GM23338 (cell line): ENCODE results near the gene UBE3C. TPM values are rescaled to one million over a fixed set of nuclear protein-coding genes. Genes with fewer than 3 reads are reported as not detected.

ENCODE experiments used
- ATAC-seq: fragments of 200-7000 bp; cut with Tn5 transposase; 3 replicates; pipeline ENCODE4 v1.9.1; 2020
- DNase-seq: peaks from one replicate; pipeline ENCODE4 v3.0.0-alpha.2; 2015; ENCODE audit warnings: low spot score
- H2AFZ ChIP-seq: fragments of 200-600 bp; sonication (generic); 2 replicates; pipeline ENCODE4 v1.8.0; 2016; ENCODE audit warnings: antibody characterized with exemption, mild to moderate bottlenecking, moderate library complexity
- H3F3A ChIP-seq: fragments of 200-600 bp; sonication (generic); replicated peaks from 2 replicates; pipeline ENCODE4 v1.8.0; 2017; ENCODE audit warnings: antibody characterized with exemption, mixed run types, low read depth
- H3K27ac ChIP-seq: fragments of 200-600 bp; sonication (generic); 2 replicates; pipeline ENCODE4 v1.6.1; 2016; ENCODE audit warnings: low read depth
- H3K27me3 ChIP-seq: fragments of 200-600 bp; sonication (generic); 2 replicates; pipeline ENCODE4 v1.8.0; 2016; ENCODE audit warnings: mild to moderate bottlenecking, mixed run types, moderate library complexity; ENCODE audit not compliant: insufficient read depth
- H3K36me3 ChIP-seq: fragments of 200-600 bp; sonication (generic); 2 replicates; pipeline ENCODE4 v1.8.0; 2016; ENCODE audit warnings: mild to moderate bottlenecking; ENCODE audit not compliant: insufficient read depth
- H3K4me1 ChIP-seq: fragments of 200-600 bp; sonication (generic); 2 replicates; pipeline ENCODE4 v1.8.0; 2016; ENCODE audit warnings: mild to moderate bottlenecking, moderate library complexity; ENCODE audit not compliant: insufficient read depth
- H3K4me2 ChIP-seq: fragments of 200-600 bp; sonication (generic); 2 replicates; pipeline ENCODE4 v1.7.1; 2017; ENCODE audit warnings: mixed run types
- H3K4me3 ChIP-seq: fragments of 200-600 bp; sonication (generic); 2 replicates; pipeline ENCODE4 v1.6.1; 2016; ENCODE audit warnings: mixed run types
- H3K79me2 ChIP-seq: fragments of 200-600 bp; sonication (generic); replicated peaks from 2 replicates; pipeline ENCODE4 v1.8.0; 2017; ENCODE audit warnings: mild to moderate bottlenecking; ENCODE audit not compliant: insufficient read depth
- H3K9me2 ChIP-seq: fragments of 200-600 bp; sonication (generic); 2 replicates; pipeline ENCODE4 v1.8.0; 2017; ENCODE audit not compliant: insufficient read depth
- H4K20me1 ChIP-seq: fragments of 200-600 bp; sonication (generic); replicated peaks from 2 replicates; pipeline ENCODE4 v1.8.0; 2017; ENCODE audit warnings: mild to moderate bottlenecking; ENCODE audit not compliant: insufficient read depth
- H3K27ac Mint-ChIP-seq: 2 replicates; pipeline ENCODE4 v1.8.0; 2020; ENCODE audit warnings: inconsistent platforms, mild to moderate bottlenecking, moderate library complexity, mixed read lengths
- H3K27me3 Mint-ChIP-seq: 3 replicates; pipeline ENCODE4 v1.8.0; 2022; ENCODE audit warnings: low read depth, mild to moderate bottlenecking, moderate library complexity, mixed read lengths, inconsistent platforms; ENCODE audit not compliant: insufficient read depth, poor library complexity
- H3K36me3 Mint-ChIP-seq: 3 replicates; pipeline ENCODE4 v1.8.0; 2021; ENCODE audit warnings: low read depth, mild to moderate bottlenecking, inconsistent platforms, moderate library complexity, mixed read lengths
- H3K4me1 Mint-ChIP-seq: 3 replicates; pipeline ENCODE4 v1.8.0; 2020; ENCODE audit warnings: mild to moderate bottlenecking, inconsistent platforms, mixed read lengths
- H3K4me3 Mint-ChIP-seq: 3 replicates; pipeline ENCODE4 v1.8.0; 2021; ENCODE audit warnings: moderate library complexity, mild to moderate bottlenecking, inconsistent platforms, mixed read lengths
- H3K9me3 Mint-ChIP-seq: 3 replicates; pipeline ENCODE4 v1.8.0; 2020; ENCODE audit warnings: moderate library complexity, mild to moderate bottlenecking, inconsistent platforms, mixed read lengths
- CREB1 ChIP-seq: fragments of 250-450 bp; sonication (Bioruptor Pico); IDR thresholded peaks from 2 replicates; pipeline ENCODE4 v1.5.0; 2020; ENCODE audit warnings: low read depth, mild to moderate bottlenecking, moderate library complexity
- EZH2 ChIP-seq: fragments of 200-600 bp; sonication (generic); IDR thresholded peaks from one replicate; pipeline ENCODE4 v1.8.0; 2017; ENCODE audit warnings: antibody characterized with exemption, mild to moderate bottlenecking, low read depth; ENCODE audit not compliant: unreplicated experiment
- EZH2phosphoT487 ChIP-seq: fragments of 200-600 bp; sonication (generic); IDR thresholded peaks from one replicate; pipeline ENCODE4 v1.8.1; 2018; ENCODE audit warnings: antibody characterized with exemption; ENCODE audit not compliant: unreplicated experiment
- JUNB ChIP-seq: IDR thresholded peaks from one replicate; pipeline ENCODE4 v1.6.1; 2016; ENCODE audit warnings: antibody characterized with exemption; ENCODE audit not compliant: unreplicated experiment
- POLR2AphosphoS5 ChIP-seq: IDR thresholded peaks from 2 replicates; pipeline ENCODE4 v1.6.1; 2016; ENCODE audit warnings: antibody characterized with exemption, low read depth
- REST ChIP-seq: IDR thresholded peaks from one replicate; pipeline ENCODE4 v1.6.1; 2018; ENCODE audit warnings: antibody characterized with exemption; ENCODE audit not compliant: unreplicated experiment
- ZNF114 ChIP-seq: fragments of 250-450 bp; sonication (Bioruptor Pico); IDR thresholded peaks from 2 replicates; pipeline ENCODE4 v1.5.0; 2020; ENCODE audit warnings: mild to moderate bottlenecking, moderate library complexity
- ZNF331 ChIP-seq: fragments of 250-450 bp; sonication (Bioruptor Pico); IDR thresholded peaks from 2 replicates; pipeline ENCODE4 v1.5.0; 2020; ENCODE audit warnings: low read depth, mild to moderate bottlenecking, moderate library complexity
- polyA plus RNA-seq: library from polyadenylated mRNA; unstranded; fragments of >200 nt; fragmentation: Nextera tagmentation; extraction: Ambion mirVana; gene quantifications from 2 replicates; pipeline ENCODE4 v1.2.1, GENCODE V29; 2016
- total RNA-seq: library from RNA; depleted of rRNA; stranded (reverse); fragments of >200 nt; shearing (Covaris generic); gene quantifications from 2 replicates; pipeline ENCODE4 v1.2.3, GENCODE V29; 2014
- TF ChIP-seq, protein P1 (sequence below), 2 experiments: fragments of 200-600 bp in 1 of 2; sonication (generic) in 1 of 2; conservative IDR thresholded peaks; 2 replicates each; pipeline versions ENCODE4 v1.5.1 to v1.6.1; 2016 to 2017; ENCODE audit warnings: antibody characterized with exemption in 2 of 2, low read depth in 2 of 2, mild to moderate bottlenecking in 2 of 2, moderate library complexity in 1 of 2

UBE3C gene
- total and polyA plus RNA-seq, 2 experiments from 2014 or later, result 16.8 to 76.9 TPM

DNA sequence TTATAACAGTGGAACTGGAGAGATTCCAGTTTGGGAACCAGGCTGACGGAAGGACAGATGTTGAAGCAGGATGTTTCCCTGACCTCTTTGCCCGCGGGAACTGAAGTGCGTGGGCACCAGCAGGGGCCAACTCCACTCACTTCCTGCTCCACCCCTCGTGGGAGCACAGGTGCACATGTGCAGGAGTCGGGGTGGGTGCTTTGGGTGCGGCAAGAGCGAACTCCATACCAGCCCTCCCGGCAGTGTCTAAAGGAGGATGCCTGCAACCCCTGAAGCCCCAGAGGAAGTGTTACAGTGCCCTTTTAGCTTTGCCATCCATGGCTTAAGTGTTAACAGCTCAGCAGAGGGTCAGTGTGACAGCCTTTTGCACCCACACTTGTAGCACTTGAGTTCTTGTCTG lies 27.4 kb upstream of the UBE3C start (continued):
- TF ChIP-seq, protein P1, sequence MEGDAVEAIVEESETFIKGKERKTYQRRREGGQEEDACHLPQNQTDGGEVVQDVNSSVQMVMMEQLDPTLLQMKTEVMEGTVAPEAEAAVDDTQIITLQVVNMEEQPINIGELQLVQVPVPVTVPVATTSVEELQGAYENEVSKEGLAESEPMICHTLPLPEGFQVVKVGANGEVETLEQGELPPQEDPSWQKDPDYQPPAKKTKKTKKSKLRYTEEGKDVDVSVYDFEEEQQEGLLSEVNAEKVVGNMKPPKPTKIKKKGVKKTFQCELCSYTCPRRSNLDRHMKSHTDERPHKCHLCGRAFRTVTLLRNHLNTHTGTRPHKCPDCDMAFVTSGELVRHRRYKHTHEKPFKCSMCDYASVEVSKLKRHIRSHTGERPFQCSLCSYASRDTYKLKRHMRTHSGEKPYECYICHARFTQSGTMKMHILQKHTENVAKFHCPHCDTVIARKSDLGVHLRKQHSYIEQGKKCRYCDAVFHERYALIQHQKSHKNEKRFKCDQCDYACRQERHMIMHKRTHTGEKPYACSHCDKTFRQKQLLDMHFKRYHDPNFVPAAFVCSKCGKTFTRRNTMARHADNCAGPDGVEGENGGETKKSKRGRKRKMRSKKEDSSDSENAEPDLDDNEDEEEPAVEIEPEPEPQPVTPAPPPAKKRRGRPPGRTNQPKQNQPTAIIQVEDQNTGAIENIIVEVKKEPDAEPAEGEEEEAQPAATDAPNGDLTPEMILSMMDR (conservative IDR thresholded peaks at IDR 0.05; ENCODE audit: low read depth in 2 of 2), result no peak

DNA sequence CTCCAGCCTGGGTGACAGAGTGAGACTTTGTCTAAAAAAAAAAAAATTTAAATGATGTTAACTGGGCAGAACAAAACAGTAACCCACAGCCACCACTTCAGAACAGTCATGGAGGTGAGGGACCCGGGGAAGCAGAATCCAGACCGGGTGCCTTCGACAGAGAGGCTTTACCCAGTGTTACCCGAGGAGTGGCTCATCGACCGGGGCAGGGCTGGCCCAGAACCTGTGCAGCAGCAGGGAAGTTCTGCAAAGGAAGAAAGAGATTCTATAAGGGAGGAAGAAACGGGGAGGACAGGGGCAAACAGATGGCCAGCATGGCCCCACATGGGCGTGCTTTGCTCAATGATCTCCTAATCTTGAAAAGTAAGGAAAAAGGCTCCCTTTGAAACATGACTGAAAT lies 26.0 kb upstream of the UBE3C start:
- ATAC-seq, result no peak
- Mint-ChIP-seq H3K27me3 (peaks cover 12% of the 10 kb centered on the region), H3K9me3 (peaks cover 41% of the 10 kb centered on the region)

More for the DNA sequence above, 26.0 kb upstream of the UBE3C start:
- H3K4me1 Mint-ChIP-seq, result no peaks in the 10 kb centered on the region
- Histone ChIP-seq H3K4me2 (no peak overlapping the region), H3K4me3 (no peak overlapping the region), H3K9me2 (no peaks in the 10 kb centered on the region), H3K36me3 (no peaks in the 10 kb centered on the region), H3K4me1 (no peaks in the 10 kb centered on the region), H3K79me2 (no peaks in the 10 kb centered on the region), H2AFZ (no peak overlapping the region), H3K27ac (no peak overlapping the region), H3K27me3 (no peaks in the 10 kb centered on the region), H3F3A (no peaks in the 10 kb centered on the region), H4K20me1 (no peaks in the 10 kb centered on the region)
- H3K36me3 Mint-ChIP-seq, result peaks cover 5% of the 10 kb centered on the region; the same call in 2 of the 3 replicates
- no peak overlapping the region for H3K4me3 Mint-ChIP-seq
- no peak for DNase-seq
- no peak overlapping the region for H3K27ac Mint-ChIP-seq
- TF ChIP-seq EZH2, result no peak
- TF ChIP-seq, protein P1 (conservative IDR thresholded peaks at IDR 0.05; ENCODE audit: low read depth in 2 of 2), result no peak
- no peak for TF ChIP-seq REST
- no peak for TF ChIP-seq CREB1
- TF ChIP-seq POLR2AphosphoS5, result no peak
- TF ChIP-seq ZNF114 (CRISPR knock-in tag), result no peak
- TF ChIP-seq EZH2phosphoT487, result no peak
- TF ChIP-seq ZNF331, result no peak
- TF ChIP-seq JUNB, result no peak
